Inferior parietal cortex (tissue), 1 donor: ENCODE data around the gene ASTN2.
"Not testable (repeated sequence)": the region's sequence is repeated elsewhere in the genome, so short reads cannot be mapped to it uniquely, and the experiment has no call there.

Experiments
- DNase-seq: peaks from one replicate; pipeline ENCODE4 v3.0.0-alpha.2; 2016; ENCODE audit errors: extremely low spot score

Gene ASTN2

GRCh38 chr9:117074784-117075520 lies 339.9 kb downstream of the ASTN2 start:
- no peak for DNase-seq

GRCh38 chr9:117074342-117074662 lies 340.6 kb downstream of the ASTN2 start:
- no peak for DNase-seq

GRCh38 chr9:117073539-117074341 lies 341.1 kb downstream of the ASTN2 start:
- peak; percentile 72 for DNase-seq

- no peak for DNase-seq
Measured at GRCh38 chr9:117073071-117073470, 341.8 kb downstream of the ASTN2 start.

- no peak for DNase-seq
Measured at GRCh38 chr9:117072216-117072615, 342.6 kb downstream of the ASTN2 start.

GRCh38 chr9:117071673-117072207 lies 343.1 kb downstream of the ASTN2 start:
- not testable (repeated sequence) for DNase-seq

- DNase-seq = no peak
Measured at GRCh38 chr9:117063721-117064471, 351.0 kb downstream of the ASTN2 start.

- no peak for DNase-seq
Measured at GRCh38 chr9:117060963-117061362, 353.9 kb downstream of the ASTN2 start.

GRCh38 chr9:117050007-117050406 lies 364.9 kb downstream of the ASTN2 start:
- no peak for DNase-seq

- DNase-seq = no peak
Measured at GRCh38 chr9:117046666-117047327, 368.1 kb downstream of the ASTN2 start.

- no peak for DNase-seq
Measured at GRCh38 chr9:117044241-117044640, 370.6 kb downstream of the ASTN2 start.

GRCh38 chr9:117043159-117043558 lies 371.7 kb downstream of the ASTN2 start:
- no peak for DNase-seq

GRCh38 chr9:117035546-117035945 lies 379.3 kb downstream of the ASTN2 start:
- DNase-seq = no peak

- no peak for DNase-seq
Measured at GRCh38 chr9:117034866-117035265, 380.0 kb downstream of the ASTN2 start.

GRCh38 chr9:117030254-117030768 lies 384.5 kb downstream of the ASTN2 start:
- DNase-seq = no peak

- DNase-seq = no peak
Measured at GRCh38 chr9:117029341-117029740, 385.5 kb downstream of the ASTN2 start.

- no peak for DNase-seq
Measured at GRCh38 chr9:117028103-117028858, 386.6 kb downstream of the ASTN2 start.

- no peak for DNase-seq
Measured at GRCh38 chr9:117021906-117022305, 393.0 kb downstream of the ASTN2 start.

GRCh38 chr9:117018966-117019617 lies 395.8 kb downstream of the ASTN2 start:
- no peak for DNase-seq

- no peak for DNase-seq
Measured at GRCh38 chr9:117017414-117017985, 397.4 kb downstream of the ASTN2 start.
